Hematopoietic multipotent progenitor cell treated with erythropoietin and hydrocortisone succinate and interleukin-3 and kit ligand, for 4 days (in vitro differentiated cells): ENCODE measurements around the gene TRIM59.

Experiments used
- DNase-seq: peaks from one replicate; pipeline ENCODE4 v3.0.0-alpha.2; 2015

The TRIM59 gene, protein sequence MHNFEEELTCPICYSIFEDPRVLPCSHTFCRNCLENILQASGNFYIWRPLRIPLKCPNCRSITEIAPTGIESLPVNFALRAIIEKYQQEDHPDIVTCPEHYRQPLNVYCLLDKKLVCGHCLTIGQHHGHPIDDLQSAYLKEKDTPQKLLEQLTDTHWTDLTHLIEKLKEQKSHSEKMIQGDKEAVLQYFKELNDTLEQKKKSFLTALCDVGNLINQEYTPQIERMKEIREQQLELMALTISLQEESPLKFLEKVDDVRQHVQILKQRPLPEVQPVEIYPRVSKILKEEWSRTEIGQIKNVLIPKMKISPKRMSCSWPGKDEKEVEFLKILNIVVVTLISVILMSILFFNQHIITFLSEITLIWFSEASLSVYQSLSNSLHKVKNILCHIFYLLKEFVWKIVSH

DNA sequence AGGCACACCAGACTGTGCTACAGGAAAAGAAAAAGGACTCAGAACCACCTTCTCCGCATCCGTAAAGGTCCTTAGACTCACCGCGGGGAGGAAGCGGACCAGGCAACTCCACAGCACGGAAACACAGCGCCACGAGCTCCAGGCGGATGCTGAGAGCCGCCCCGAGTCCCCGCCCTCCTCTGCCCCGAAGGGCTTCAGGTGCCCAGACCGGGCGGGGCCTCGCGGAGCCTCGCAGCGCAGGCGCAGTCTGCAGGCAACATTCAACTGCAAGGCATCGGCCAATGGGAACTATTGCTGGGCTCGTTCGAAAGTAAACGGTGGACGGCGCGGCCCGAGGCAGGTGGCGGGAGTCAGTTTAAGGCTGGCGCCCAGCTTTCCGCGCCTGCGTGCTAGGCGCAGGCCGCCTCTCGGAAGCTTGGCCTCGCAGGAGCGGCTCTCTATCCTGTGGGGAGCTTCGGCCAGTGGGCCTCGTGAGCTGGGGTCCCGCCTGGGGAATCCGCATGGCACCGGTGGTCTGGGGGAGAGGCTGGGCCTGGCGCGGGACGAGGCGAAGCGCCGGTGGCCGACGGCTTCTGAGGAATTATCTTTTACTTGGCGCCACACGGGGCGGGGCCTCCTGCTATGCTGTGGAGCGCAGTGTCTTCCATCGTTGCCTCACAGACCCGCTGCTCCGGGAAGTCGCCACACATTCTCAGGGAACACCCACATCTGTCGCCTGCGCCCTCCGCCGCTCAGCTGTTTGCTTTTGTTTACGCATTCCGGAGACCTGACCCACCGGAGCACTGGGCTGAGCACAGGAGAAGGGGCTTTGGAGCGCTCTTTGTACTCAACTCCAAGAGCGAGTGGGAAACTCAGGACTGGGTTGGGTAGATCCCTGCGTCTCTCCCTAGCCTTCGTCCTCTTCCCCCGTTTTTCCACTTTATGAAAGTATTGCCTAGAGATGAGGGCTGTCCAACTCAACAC lies at the start of gene TRIM59:
TRIM59 (minus strand) TSS at position 151 of the 963 bp plus-strand sequence. CDS start 10,603 bp downstream, outside the sequence.
- peak; percentile 99 for DNase-seq

DNA sequence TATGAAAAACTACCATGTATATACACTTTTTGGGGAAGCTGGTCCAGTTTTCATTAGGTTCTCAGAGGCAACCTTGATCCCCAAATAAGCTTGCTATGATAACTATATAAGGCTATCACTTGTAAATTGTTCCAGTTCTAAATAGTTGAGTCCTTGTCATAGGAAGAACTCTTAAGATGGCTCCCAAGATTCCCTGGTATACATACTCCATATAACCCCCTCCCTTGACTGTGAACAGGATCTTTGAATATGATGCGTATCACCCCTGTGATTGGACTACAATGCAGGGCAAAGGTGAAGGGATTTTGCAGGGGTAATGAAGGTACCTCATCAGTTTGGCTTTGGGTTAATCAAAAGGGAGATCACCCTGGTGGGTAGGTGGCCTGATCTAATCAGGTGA lies 48.6 kb upstream of the TRIM59 start:
- DNase-seq = no peak

DNA sequence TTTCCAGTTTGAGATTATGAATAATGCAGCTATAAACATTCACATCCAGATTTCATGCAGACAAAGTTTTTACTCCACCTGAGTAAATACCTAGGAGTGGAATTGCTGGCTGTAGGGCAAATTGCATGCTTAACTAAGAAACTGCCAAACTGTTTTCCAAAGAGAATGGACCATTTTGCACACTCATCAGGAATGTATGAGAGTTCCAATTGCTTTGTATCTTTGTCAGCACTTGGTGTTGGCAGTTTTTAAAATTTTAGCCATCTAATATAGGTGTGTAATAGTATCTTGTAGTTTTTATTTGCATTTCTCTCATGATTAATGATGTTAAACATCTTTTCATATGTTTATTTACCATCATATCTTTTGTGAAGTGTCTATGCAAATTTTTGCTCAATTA lies 40.6 kb upstream of the TRIM59 start:
- DNase-seq = no peak

DNA sequence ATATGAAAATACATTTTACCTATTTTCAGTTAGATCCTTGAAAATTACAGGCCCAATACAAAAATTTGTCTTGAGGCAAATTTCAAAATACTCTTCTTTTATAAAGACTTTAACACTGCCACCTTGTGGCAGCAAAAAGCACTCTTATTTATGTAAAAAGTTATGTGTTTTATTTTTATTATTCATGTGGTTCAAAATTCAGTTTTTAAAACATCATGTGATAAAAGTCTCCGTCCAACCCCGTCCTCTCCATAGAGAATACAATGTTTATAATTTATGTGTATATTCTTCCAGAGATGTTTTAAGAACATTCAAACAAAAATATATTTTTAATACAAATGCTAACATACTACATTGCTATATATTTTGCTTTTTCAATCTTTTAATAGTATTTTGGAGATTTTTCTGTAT lies 36.9 kb upstream of the TRIM59 start:
- DNase-seq = peak; percentile 83

DNA sequence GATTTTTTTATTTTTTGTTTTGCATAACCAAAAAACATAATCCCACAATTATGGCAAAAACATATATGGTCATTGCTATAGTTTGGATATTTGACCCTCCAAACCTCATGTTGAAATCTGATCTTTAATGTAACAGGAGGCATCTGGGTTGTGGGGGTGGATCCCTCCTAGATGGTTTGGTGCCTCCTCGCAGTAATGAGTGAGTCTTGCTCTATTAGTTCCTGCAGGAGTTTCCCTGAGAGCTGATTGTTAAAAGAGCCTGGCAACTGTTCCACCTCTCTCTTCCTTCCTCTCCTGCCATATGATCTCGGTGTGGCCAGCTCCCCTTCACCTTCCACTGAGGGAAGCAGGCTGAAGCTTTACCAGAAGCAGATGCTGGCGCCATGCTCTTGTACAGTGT lies 33.2 kb upstream of the TRIM59 start:
- no peak for DNase-seq

DNA sequence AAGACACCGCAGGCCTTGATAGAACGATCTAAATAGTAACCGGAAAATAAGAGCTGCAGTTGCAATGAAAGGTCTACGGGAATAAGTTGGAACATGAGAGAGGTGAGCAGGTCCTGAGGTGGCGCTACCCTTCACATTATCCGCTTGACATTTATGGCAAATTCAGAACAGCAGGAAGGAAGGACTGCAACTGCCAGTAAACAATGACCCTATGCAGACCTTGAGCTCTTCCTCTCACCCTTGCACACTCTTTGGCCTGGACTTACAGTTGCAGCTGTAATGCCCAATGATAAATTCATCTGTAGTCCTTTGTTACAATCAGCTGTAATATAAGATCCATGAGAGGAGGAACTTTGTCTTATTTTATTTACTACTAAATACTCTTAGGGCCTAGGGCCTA lies 32.3 kb upstream of the TRIM59 start:
- no peak for DNase-seq

DNA sequence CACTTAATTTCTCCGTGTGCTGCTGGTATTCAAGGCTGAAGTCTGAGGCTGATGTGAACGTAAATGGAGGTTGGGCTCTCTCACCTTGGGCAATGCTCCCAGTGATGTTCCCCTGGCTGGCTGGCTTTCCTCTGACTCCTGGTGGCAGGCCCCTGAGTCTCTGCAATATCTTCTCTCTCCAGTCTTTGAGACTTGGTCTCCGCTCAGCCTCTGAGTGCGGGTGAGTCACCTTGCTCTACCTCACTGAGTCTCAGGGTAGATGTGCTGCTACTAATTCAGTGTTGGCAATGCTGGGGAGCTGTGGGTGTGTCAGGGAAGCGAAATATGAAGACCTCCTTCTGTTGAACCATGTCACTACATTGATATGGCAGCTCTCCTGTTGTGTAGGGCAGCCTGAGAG lies 31.3 kb upstream of the TRIM59 start:
- DNase-seq = no peak

DNA sequence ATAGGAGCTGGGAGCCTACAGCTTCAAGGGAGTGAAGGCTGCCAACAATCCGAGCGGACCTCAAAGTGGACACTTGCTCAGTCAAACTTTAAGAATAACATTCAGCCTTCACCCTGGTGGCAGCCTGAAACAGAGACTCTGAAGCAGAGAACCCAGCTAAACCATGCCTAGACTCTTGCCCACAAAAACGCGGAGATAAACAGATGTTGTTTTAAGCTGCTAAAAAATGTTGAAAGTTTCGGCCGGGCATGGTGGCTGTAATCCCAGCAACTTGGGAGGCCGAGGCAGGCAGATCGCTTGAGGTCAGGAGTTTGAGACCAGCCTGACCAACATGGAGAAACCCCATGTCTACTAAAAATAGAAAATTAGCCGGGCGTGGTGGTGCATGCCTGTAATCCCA lies 29.8 kb upstream of the TRIM59 start:
- no peak for DNase-seq

DNA sequence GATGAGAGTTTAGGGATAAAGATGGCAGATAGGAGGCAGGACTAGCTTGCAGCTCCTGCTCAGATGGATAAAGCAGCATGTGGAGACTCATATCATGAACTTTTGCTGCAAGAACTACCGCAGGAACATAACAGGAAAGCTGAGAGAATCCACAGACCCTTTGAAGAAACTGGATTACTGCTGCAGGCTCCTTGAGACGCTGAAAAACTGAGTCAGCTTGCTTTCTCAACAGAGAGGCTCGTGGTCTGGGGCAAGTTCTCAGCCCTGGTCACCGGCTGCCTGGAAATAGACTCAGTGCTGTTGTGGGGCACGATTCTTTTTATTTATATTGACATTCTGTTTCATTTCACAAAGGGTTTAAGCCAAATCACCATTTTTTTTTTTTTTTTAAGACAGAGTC lies 28.8 kb upstream of the TRIM59 start:
- DNase-seq = no peak

DNA sequence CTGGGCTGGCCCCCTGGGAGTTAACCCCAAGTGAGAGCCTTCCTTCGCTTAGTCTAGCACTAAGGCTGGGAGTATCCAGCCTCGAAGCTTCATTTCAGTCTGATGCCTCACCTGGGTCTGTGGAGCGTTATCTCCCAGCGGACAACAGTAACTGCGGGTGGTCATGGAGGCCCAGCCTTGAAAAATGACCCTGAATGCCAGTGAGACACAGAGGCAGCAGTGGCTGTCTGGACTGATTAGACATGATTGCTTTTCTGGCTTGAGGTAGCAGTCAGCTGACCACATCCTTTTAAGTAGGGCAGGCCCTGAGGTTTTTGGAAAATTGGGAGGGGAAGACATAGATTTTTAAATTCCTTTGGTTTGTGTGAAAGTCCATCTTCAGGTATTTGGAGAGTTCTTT lies 28.2 kb upstream of the TRIM59 start:
- no peak for DNase-seq

DNA sequence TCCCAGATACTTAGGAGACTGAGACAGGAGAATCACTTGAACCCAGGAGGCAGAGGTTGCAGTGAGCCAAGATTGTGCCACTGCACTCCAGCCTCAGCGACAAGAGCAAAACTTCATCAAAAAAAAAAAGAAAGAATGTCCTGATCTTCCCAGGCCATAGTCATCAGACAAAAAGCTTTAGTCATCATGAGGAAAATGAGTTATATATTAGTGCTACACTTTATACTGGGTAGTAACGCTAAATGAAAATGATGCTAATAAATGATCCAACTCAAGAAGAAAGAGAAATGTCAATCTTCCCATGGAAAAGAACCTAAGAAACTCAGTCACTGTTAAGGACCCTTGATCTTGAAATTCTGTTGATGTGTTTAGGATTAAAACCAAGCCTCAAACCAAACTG lies 26.3 kb upstream of the TRIM59 start:
- no peak for DNase-seq

DNA sequence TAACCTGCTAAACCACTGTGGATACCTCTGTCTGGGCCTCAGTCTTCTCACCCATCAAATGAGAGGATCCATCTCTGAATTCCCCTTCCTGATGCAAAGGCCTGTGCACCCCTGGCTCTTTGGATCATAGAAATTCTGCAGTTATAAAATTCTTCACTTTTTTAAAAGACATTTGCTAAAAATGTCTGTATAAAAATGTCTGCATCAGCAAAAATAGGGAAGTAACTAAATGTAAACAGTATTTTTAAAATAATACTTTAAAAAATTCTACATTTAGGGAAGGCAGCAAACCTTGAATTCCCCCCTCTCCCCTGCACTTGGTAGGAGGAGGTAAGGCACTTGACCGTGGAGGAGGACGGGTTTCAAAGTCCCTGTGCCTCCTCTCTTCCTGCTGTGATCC lies 25.6 kb upstream of the TRIM59 start:
- DNase-seq = no peak

DNA sequence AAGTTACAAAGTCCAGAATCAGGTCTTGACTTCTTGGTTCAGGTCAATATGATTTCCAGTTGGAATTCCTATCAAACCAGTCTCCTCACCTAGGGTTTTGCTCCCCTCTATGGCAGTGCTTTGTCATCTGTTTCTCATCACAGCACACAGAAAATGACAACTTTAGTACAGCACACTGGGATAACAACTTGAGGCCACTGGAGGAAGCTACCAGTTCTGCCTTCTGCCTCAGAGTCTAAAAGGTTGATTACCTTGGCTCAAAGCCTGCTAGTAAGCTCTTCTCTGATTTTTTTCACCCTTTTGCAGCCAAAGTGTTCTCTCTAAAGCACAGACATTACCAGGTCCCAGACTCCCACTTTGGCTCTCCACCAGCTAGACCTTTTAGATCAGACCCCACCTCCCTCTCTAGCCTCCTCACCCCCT lies 24.8 kb upstream of the TRIM59 start:
- no peak for DNase-seq

DNA sequence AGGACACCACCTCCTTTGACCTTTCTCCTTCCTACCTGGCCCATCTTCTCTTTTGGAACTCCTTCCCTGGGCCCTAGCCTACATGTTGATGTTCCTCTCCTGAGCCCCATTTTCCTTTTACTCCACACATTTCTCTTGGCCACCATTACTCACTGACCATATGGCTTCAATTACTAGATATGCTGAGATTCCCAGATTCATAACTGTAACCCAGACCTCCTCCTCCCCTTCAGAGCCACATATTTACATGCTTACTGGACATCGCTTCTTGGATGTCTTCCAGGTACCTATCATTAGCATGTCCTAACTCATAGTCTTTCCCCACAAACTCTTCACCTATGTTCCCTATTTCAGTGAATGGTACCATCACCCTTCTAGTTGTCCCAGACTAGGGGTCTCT lies 24.4 kb upstream of the TRIM59 start:
- DNase-seq = no peak

DNA sequence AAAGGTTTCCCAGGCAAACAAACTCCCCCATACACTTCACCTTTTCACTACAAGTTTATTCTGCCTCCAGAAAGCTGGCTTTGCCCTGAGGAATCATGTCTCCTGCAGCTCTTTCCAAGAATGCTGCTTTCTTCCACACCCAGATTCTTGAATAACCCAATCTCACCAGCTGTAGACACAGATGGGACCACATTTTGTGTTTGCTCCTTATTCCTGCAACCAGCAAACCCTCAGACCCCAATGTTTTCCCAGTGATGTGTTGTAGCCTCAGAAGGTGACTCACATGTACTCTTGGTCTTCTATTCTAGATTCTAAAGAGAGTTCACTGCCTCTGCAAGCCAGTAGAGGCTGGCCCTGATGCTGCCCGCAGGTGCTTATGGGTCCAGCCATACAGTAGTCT lies 23.6 kb upstream of the TRIM59 start:
- no peak for DNase-seq

DNA sequence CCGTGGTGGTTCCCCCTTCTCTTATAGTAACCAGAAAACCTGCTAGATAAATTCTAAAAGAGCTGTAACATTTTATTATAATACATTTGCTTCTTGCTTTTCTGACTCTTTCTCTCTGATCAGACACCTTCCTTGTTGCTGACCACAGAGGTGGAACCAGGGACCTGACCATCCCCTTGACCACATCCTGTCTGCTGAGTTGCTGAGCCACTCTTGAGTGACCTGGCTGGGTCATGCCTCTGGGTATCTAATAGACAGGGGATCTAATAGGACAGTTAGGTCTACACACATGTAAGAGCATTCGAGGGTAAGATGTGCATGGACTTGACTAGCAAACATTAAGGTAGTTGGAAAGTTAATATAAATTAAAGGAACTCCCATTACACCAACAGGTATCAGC lies 22.8 kb upstream of the TRIM59 start:
- no peak for DNase-seq

DNA sequence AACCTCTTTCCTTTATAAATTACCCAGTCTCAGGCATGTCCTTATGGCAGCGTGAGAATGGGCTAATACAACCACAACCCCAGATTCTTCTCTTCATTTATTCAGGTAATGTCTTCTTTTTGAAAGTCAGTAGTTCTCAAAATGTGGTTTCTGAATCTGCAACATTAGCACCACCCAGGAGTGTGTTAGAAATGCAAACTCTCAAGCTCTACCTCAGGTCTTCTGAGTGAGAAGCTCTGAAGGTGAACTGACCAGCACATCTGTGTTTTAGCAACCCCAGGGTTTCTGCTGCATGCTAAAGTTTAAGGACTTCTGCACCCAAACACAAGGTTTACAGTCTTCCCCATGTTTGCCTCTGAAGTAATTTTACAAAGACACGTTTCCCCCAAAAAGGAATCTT lies 22.3 kb upstream of the TRIM59 start:
- DNase-seq = no peak

DNA sequence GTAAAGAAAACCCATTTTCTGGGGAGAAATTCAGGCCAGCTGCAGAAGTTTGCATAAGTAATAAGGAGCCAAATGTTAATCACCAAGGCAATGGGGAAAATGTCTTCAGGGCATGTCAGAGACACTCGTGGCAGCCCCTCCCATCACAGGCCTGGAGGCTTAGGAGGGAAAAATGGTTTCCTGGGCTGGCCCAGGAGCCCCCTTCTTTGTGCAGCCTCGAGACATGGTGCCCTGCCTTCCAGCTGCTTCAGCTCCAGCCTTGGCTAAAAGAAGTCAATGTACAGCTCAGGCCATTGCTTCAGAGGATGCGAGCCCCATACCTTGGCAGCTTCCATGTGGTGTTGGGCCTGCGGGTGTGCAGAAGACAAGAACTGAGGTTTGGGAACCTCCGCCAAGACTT lies 20.6 kb upstream of the TRIM59 start:
- no peak for DNase-seq

DNA sequence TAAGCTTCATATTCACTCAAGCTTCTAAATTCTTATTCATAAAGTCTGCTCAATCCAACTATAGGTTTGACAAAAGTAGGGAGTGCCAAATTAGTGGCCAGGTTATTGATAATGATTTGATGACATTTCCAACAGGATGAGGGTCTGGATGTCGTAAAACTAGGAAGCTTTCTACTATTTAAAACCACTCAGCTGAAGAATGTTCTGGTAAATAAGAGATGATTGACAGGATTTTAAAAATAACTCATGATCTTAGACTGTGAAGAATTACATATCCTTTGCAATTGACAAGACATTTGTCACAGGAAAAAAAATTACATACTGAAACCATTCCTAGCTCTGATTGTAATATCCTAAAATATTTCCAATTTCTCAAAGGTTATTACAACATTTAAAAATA lies 15.4 kb upstream of the TRIM59 start:
- no peak for DNase-seq

DNA sequence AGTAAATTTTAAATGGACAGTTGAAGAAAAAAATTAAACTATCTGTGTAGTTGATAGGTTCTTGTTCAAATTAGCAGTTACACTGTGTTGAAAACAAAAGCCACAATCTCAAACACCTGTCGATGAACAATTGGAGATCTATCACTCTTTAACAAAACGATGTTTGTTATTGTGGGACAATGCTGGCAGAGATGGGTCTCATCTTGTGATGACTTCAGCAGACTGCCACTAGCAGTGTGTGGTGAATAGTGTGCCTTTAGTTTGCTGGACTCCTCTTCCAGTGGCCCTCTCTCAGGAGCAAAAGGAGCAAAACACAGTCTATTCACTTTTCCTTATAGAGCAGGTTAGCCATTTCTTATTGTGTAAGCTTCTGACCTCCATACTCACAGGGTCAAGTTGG lies 14.7 kb upstream of the TRIM59 start:
- no peak for DNase-seq

DNA sequence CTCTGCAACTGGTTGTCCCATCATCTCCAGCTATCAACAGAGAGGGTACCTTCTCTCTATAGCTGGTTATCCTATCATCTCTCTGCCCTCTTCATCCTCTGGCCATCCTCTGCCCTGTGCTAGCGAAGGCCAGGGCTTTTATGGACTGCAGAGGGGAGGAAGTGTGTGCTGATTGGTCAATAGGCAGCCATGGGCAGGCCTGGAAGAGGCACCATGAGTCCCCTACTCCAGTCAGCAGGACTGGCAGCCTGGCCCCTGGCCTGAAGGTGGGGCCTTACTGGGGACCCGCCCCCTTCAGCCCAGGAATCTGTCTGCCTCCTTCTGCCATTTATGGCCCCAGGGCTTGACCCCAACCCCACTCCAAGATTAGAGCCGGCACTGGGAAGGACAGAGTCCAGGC lies 10.4 kb upstream of the TRIM59 start:
- no peak for DNase-seq

DNA sequence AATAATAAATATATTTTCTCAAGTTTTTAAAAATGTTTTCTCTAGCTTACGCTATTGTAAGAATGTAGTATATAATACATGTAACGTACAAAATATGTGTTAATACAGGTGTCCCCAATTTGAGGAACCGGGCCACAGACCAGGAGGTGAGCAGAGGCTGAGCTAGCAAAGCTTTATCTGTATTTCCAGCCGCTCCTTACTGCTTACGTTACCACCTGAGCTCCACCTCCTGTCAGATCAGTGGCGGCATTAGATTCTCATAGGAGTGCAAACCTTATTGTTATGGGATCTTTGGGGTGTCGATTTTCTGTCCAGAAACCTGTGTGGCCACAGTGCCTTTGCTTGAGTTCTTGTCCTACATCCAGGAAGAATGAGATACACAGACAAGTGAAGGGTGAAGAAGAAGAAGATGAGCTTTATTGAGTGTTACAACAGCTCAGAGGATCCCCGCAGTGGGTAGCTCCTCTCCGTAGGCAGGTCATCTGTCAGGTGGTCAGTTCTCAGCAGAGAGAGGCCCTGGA lies 9.9 kb upstream of the TRIM59 start:
- DNase-seq = no peak

DNA sequence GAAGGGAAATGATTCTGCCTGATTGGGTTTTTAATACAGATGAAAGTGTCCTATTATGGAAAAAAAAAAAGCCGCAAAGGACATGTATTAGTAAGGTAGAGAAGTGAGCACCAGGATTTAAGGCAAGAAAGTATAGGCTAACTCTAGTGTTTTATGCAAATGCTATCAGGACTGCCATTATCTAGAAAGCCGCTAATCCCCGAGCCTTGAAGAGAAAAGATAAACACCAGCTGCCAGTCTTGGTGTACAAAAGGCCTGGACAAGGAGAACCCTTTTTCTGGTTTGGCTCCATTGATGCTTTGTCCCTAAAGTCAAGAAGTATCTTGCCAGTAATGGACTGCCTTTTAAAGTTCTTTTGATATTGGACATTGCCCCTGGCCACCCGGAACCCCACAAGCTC lies 8.6 kb upstream of the TRIM59 start:
- no peak for DNase-seq

DNA sequence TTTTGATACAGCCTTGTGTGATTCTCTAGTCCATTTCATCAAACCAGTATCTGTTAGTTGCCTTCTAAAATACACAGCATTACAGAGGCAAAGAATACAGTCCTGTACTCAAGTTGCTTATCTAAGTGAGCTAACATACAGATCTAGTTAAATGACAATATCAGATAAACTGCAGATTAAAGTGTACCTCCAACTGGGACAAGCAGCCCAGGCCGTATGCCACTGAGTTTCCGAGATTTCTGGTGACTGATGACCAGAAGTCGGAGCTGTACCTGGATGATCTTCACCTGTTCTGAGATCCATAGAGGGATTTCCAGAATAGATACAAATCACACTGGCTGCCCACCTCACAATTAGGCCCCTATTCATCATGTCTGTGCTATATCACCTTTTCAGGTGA lies 6.3 kb upstream of the TRIM59 start:
- DNase-seq = no peak
